SU-DHL-6 (cell line): ENCODE results near the gene IL5RA.

Experiments
- EZH2phosphoT487 ChIP-seq: fragments of 200-600 bp; sonication (generic), shearing (Covaris generic); conservative IDR thresholded peaks from 2 replicates; pipeline ENCODE4 v1.6.1; 2018; ENCODE audit warnings: mild to moderate bottlenecking, antibody characterized with exemption, low read length, moderate library complexity, mixed read lengths
- TF ChIP-seq, protein P1 (sequence below): fragments of 200-600 bp; sonication (generic); IDR thresholded peaks from one replicate; pipeline ENCODE4 v1.5.1; 2017; ENCODE audit warnings: antibody characterized with exemption, mild to moderate bottlenecking, low read length, moderate library complexity; ENCODE audit not compliant: insufficient read depth, poor library complexity, severe bottlenecking

GRCh38 chr3:3020209-3020608, 90.0 kb downstream of the IL5RA start:
- TF ChIP-seq, protein P1, sequence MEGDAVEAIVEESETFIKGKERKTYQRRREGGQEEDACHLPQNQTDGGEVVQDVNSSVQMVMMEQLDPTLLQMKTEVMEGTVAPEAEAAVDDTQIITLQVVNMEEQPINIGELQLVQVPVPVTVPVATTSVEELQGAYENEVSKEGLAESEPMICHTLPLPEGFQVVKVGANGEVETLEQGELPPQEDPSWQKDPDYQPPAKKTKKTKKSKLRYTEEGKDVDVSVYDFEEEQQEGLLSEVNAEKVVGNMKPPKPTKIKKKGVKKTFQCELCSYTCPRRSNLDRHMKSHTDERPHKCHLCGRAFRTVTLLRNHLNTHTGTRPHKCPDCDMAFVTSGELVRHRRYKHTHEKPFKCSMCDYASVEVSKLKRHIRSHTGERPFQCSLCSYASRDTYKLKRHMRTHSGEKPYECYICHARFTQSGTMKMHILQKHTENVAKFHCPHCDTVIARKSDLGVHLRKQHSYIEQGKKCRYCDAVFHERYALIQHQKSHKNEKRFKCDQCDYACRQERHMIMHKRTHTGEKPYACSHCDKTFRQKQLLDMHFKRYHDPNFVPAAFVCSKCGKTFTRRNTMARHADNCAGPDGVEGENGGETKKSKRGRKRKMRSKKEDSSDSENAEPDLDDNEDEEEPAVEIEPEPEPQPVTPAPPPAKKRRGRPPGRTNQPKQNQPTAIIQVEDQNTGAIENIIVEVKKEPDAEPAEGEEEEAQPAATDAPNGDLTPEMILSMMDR, result no peak
- TF ChIP-seq EZH2phosphoT487, result no peak
